Fibroblast of lung (primary cell): ENCODE measurements around the gene UBE2E2. TPM values are rescaled to one million over a fixed set of nuclear protein-coding genes. Genes with fewer than 3 reads are reported as not detected.
"Not testable (repeated sequence)": the region's sequence is repeated elsewhere in the genome, so short reads cannot be mapped to it uniquely, and the experiment has no call there.

Experiments
- DNase-seq, 2 donors: peaks; one replicate each; pipeline versions ENCODE4 v3.0.0 to v3.0.0-alpha.2; 2010; ENCODE audit warnings: low read depth in 2 of 2
- H2AFZ ChIP-seq: 2 replicates; pipeline ENCODE4 v1.5.1; 2012; ENCODE audit warnings: low read length, control low read depth, inconsistent platforms
- H3K27ac ChIP-seq: 2 replicates; pipeline ENCODE4 v1.5.1; 2011; ENCODE audit warnings: low read length, control low read depth; ENCODE audit not compliant: insufficient read depth
- H3K27me3 ChIP-seq: 2 replicates; pipeline ENCODE4 v1.5.1; 2011; ENCODE audit warnings: mild to moderate bottlenecking, low read length; ENCODE audit not compliant: control insufficient read depth, insufficient read depth
- H3K36me3 ChIP-seq: 2 replicates; pipeline ENCODE4 v1.5.1; 2011; ENCODE audit warnings: low read length; ENCODE audit not compliant: control insufficient read depth, insufficient read depth
- H3K4me1 ChIP-seq: 2 replicates; pipeline ENCODE4 v1.5.1; 2011; ENCODE audit warnings: low read length; ENCODE audit not compliant: control insufficient read depth, insufficient read depth; ENCODE audit errors: extremely low read depth
- H3K4me2 ChIP-seq: 2 replicates; pipeline ENCODE4 v1.5.1; 2011; ENCODE audit warnings: low read length, control low read depth; ENCODE audit not compliant: insufficient read depth; ENCODE audit errors: extremely low read depth
- H3K4me3 ChIP-seq, 4 experiments: fragments of 200-600 bp in 1 of 4; sonication (generic) in 1 of 4; replicated peaks in 1 of 4; 2 replicates each; pipeline ENCODE4 v1.5.1; 2011 to 2016; ENCODE audit warnings: low read length in 4 of 4, low read depth in 3 of 4, mild to moderate bottlenecking in 3 of 4, control low read depth in 2 of 4, inconsistent platforms in 1 of 4, mixed read lengths in 1 of 4; ENCODE audit not compliant: insufficient read depth in 1 of 4; ENCODE audit errors: control extremely low read depth in 1 of 4
- H3K79me2 ChIP-seq: 2 replicates; pipeline ENCODE4 v1.5.1; 2012; ENCODE audit warnings: mild to moderate bottlenecking, low read length, inconsistent platforms; ENCODE audit not compliant: control insufficient read depth, insufficient read depth
- H3K9ac ChIP-seq: 2 replicates; pipeline ENCODE4 v1.5.1; 2011; ENCODE audit warnings: mild to moderate bottlenecking, low read length, control low read depth; ENCODE audit not compliant: insufficient read depth
- H3K9me3 ChIP-seq: 2 replicates; pipeline ENCODE4 v1.5.1; 2012; ENCODE audit warnings: low read depth, low read length; ENCODE audit not compliant: control insufficient read depth, insufficient read depth
- H4K20me1 ChIP-seq: 2 replicates; pipeline ENCODE4 v1.5.1; 2011; ENCODE audit warnings: low read length; ENCODE audit not compliant: control insufficient read depth, insufficient read depth; ENCODE audit errors: extremely low read depth
- CTCF ChIP-seq, 2 donors: IDR thresholded peaks in 1 of 2; conservative IDR thresholded peaks in 1 of 2; 1 replicate in 1 of 2; 2 replicates in 1 of 2; pipeline ENCODE4 v1.5.1; 2011 to 2012; ENCODE audit warnings: low read length in 2 of 2, control low read depth in 1 of 2, inconsistent platforms in 1 of 2, low read depth in 1 of 2, mild to moderate bottlenecking in 1 of 2
- EZH2 ChIP-seq: IDR thresholded peaks from 2 replicates; pipeline ENCODE4 v1.5.1; 2012; ENCODE audit warnings: low read length, control low read depth, mild to moderate bottlenecking; ENCODE audit errors: missing control alignments
- polyA plus RNA-seq, 2 donors: library from polyadenylated mRNA; depleted of rRNA in 1 of 2; stranded (reverse) in 1 of 2; unstranded in 1 of 2; fragments of >200 nt; gene quantifications; 2 replicates each; pipeline ENCODE4 v1.2.1, GENCODE V29; 2011 to 2012; ENCODE audit warnings: missing spikeins in 1 of 2
- total RNA-seq: library from RNA; depleted of rRNA; stranded (reverse); fragments of >200 nt; gene quantifications from 2 replicates; pipeline ENCODE4 v1.2.1, GENCODE V29; 2014

Gene UBE2E2
- total and polyA plus RNA-seq, 2 donors (not counting 1 experiment from before 2014, with no cell fraction given): 79.8 to 127 TPM

- no peak overlapping the region for H3K4me3 ChIP-seq
- no peak for DNase-seq
- no peaks in the 10 kb centered on the region for H3K27me3 ChIP-seq
- no peaks in the 10 kb centered on the region for H3K4me1 ChIP-seq
- no peak overlapping the region for H3K9ac ChIP-seq
- H2AFZ ChIP-seq: no peak overlapping the region
- TF ChIP-seq CTCF (conservative IDR thresholded peaks at IDR 0.05 in 1 of 2, IDR thresholded peaks at IDR 0.05 in 1 of 2; ENCODE audit: low read depth in 1 of 2, low read length in 2 of 2) (no peak), EZH2 (no peak)
- no peaks in the 10 kb centered on the region for H4K20me1 ChIP-seq
- H3K4me2 ChIP-seq: no peak overlapping the region
- no peaks in the 10 kb centered on the region for H3K36me3 ChIP-seq
- H3K9me3 ChIP-seq: no peaks in the 10 kb centered on the region
- H3K27ac ChIP-seq: no peak overlapping the region
- no peaks in the 10 kb centered on the region for H3K79me2 ChIP-seq
Observed at GRCh38 chr3:23342343-23342742, 139.2 kb downstream of the UBE2E2 start.

DNA sequence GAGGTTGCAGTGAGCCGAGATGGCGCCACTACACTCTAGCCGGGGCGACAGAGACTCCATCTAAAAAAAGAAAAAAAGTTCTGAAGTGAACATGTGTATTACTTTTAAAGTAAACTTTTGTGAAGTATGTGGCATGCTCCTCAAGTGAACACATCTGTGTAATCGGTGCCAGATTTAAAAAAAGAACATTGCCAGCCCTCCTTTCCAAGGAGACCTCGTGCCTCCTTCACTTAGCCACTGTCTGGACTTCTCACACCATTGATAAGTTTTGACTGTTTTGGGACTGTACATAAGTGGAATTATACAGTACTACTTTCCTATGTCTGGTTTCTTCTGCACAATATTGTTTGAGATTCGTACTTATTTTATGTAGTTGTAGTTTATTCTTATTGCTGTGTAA, 140.4 kb downstream of the UBE2E2 start:
- no peak overlapping the region for H3K4me2 ChIP-seq
- no peak overlapping the region for H3K9ac ChIP-seq
- no peak for TF ChIP-seq EZH2
- TF ChIP-seq CTCF (conservative IDR thresholded peaks at IDR 0.05 in 1 of 2, IDR thresholded peaks at IDR 0.05 in 1 of 2; ENCODE audit: low read depth in 1 of 2, low read length in 2 of 2): no peak
- DNase-seq: no peak
- H3K79me2 ChIP-seq: no peaks in the 10 kb centered on the region
- H4K20me1 ChIP-seq: no peaks in the 10 kb centered on the region
- no peaks in the 10 kb centered on the region for H3K36me3 ChIP-seq
- H3K27me3 ChIP-seq: no peaks in the 10 kb centered on the region
- no peaks in the 10 kb centered on the region for H3K9me3 ChIP-seq
- H3K4me3 ChIP-seq: no peak overlapping the region
- H2AFZ ChIP-seq: no peak overlapping the region
- H3K4me1 ChIP-seq: no peaks in the 10 kb centered on the region
- H3K27ac ChIP-seq: no peak overlapping the region

- Histone ChIP-seq H4K20me1 (no peaks in the 10 kb centered on the region), H3K4me1 (no peaks in the 10 kb centered on the region), H2AFZ (no peak overlapping the region), H3K27me3 (no peaks in the 10 kb centered on the region), H3K9me3 (no peaks in the 10 kb centered on the region), H3K4me2 (no peak overlapping the region), H3K9ac (no peak overlapping the region), H3K27ac (no peak overlapping the region), H3K36me3 (no peaks in the 10 kb centered on the region), H3K79me2 (no peaks in the 10 kb centered on the region), H3K4me3 (no peak overlapping the region)
- TF ChIP-seq EZH2 (no peak), CTCF (conservative IDR thresholded peaks at IDR 0.05 in 1 of 2, IDR thresholded peaks at IDR 0.05 in 1 of 2; ENCODE audit: low read depth in 1 of 2, low read length in 2 of 2) (no peak)
- DNase-seq: no peak
Observed at GRCh38 chr3:23344886-23345285, 141.8 kb downstream of the UBE2E2 start.

- H3K79me2 ChIP-seq, H4K20me1 ChIP-seq, H3K27ac ChIP-seq, H3K27me3 ChIP-seq, H2AFZ ChIP-seq, H3K36me3 ChIP-seq, H3K4me1 ChIP-seq, H3K4me2 ChIP-seq, H3K4me3 ChIP-seq, DNase-seq, H3K9me3 ChIP-seq, H3K9ac ChIP-seq: not testable (repeated sequence)
Observed at GRCh38 chr3:23349444-23349843, 146.3 kb downstream of the UBE2E2 start.
